Tongue (tissue), 2 donors: Measurements from ENCODE around the gene GP9. TPM values are rescaled to one million over a fixed set of nuclear protein-coding genes. Genes with fewer than 3 reads are reported as not detected.
A peak's percentile ranks its signal among the peaks of the same experiment; 100 is the strongest.
"Not testable (repeated sequence)": the region's sequence is repeated elsewhere in the genome, so short reads cannot be mapped to it uniquely, and the experiment has no call there.

Source experiments
- DNase-seq: peaks from one replicate; pipeline ENCODE4 v3.0.0-alpha.2; 2015
- total RNA-seq: library from RNA; depleted of rRNA; stranded (reverse); fragments of >200 nt; gene quantifications from one replicate; pipeline ENCODE4 v1.2.3, GENCODE V29; 2014

The GP9 gene
- total RNA-seq, 1 donor from 2014 or later = not detected

- no peak for DNase-seq
These were observed 9.7 kb downstream of the GP9 start for GRCh38 chr3:129070086-129070885.

- no peak for DNase-seq
These were observed 16.6 kb downstream of the GP9 start for GRCh38 chr3:129077222-129077621.

GRCh38 chr3:129078510-129078909, 17.9 kb downstream of the GP9 start:
- DNase-seq = no peak

DNA sequence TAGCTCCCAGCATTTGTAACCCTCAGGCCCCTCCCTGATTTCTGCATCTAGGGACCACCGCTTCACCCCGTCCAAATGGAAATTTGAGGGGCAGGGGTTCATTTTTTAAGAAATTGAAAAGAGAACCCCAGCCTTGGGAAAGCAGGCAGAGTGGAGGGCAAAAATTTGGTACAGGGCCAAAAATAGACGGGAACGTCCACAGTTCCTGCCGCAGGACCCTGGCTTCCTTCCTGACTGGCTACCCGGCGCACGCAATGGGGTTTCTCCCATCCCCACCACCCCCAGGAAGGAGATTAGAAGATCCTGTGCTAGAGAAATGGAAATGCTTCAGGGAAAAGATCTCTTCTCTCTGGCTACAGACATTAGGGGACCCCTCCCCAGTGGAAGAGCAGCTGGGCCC, 20.9 kb downstream of the GP9 start:
- DNase-seq = no peak

GRCh38 chr3:129082026-129082425, 21.4 kb downstream of the GP9 start:
- no peak for DNase-seq

DNA sequence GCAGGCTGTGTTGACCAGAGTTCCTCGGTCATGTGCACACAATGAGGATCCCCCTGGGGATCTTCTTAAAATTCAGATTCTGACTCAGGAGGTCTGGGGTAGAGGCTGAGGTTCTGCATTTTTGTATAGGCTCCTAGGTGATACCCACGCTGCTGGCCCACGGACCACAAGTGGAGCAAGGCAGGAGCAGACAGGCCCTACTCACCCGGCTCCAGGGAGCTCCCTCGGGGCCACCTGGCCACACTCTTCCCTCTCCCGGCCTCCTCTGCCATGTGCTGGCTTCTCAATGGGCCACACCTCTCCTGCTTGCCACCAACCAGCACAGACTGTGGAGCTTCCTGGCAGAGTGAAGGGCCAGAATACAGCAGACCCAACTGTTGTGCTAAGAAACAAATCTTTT, 23.9 kb downstream of the GP9 start:
- DNase-seq = no peak

DNA sequence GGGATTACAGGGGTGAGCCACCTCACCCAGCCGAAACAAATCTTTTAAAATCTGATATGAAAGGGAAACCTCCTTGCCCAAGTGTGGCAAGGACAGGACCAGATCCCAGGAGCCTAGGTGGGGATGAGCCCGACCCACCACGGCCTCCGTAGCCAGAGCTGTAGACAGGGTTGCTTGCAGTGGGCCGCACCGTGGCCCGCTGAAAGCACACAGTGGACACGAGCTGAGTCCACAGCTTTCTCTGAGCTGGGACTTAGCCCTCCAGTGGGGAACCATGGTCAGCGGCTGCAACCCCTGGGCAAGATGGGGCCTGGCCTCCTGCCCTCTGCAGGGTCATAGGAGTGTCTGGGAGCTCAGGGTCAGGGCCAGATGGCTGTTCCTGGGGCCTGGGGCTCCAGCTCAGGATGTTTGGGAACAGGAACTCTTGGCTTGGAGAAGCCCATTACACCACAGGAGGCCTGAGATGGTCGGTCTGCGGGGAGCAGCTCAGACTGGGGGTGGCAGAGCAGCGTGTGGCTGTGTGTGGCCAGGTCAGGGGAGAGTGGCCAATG, 24.7 kb downstream of the GP9 start:
- no peak for DNase-seq

- no peak for DNase-seq
These were observed 25.2 kb downstream of the GP9 start for GRCh38 chr3:129085818-129086217.

GRCh38 chr3:129087138-129087702, 26.6 kb downstream of the GP9 start:
- peak; percentile 51 for DNase-seq

- DNase-seq = peak; percentile 60
These were observed 27.3 kb downstream of the GP9 start for GRCh38 chr3:129087904-129088303.

- not testable (repeated sequence) for DNase-seq
These were observed 27.7 kb downstream of the GP9 start for GRCh38 chr3:129088312-129088711.

GRCh38 chr3:129095285-129095684, 34.7 kb downstream of the GP9 start:
- no peak for DNase-seq

DNA sequence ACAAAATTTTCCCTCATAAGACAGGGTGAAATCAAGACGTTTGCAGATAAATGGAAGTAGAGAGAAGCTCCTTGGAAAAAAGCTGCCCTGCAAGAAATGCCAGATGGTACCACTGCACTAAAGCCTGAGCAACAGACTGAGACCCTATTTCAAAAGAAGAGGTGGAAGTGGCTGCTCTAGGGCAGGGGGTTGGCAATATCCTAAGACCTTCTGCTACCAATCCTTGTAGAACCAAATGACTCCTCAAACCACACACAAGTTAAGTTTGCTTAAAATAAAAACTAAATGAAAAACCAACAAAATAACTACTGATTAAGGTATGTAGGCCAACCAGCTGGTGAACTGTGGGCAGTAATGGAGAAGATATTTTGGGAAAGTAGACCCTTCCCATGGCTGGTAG, 39.7 kb downstream of the GP9 start:
- no peak for DNase-seq

- DNase-seq = no peak
These were observed 41.0 kb downstream of the GP9 start for GRCh38 chr3:129101370-129102138.

DNA sequence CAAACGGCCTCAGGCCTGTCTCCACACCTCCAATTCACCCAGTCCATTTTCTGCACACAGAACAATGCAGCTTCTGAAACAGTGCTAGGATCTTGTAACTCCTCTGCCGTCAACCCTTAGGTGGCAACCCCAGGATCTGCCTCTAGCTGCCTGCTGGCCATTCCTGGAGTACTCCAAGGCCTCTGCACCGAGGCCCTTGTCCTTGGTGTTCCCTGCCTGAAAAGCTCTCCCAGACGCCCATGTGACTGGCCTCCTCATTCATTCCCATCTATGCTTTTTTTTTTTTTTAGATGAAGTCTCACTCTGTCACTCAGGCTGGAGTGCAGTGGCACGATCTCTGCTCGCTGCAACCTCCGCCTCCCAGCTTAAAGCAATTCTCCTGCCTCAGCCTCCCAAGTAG, 42.7 kb downstream of the GP9 start:
- no peak for DNase-seq

DNA sequence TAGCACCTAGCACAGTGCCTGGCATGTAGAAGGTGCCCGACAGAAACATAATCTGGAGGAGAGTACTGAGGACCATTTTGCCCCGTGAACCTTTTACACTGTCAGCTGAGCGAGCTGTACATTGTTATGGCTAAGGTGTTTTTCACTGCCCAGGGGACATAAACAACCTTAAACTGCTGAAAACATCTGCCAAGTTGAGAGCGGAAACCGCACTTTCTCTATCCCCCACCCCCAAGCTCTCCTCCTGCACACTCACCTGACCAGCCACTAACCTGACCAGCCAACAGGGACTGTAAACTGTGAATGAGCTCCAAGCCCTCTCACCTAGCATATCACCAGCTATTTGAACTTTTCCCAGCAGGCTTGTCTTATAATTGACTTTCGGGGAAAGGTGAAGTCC, 43.5 kb downstream of the GP9 start:
- no peak for DNase-seq

GRCh38 chr3:129104498-129105079, 44.0 kb downstream of the GP9 start:
- DNase-seq = no peak

- DNase-seq = no peak
These were observed 45.3 kb downstream of the GP9 start for GRCh38 chr3:129105862-129106261.

- DNase-seq = no peak
These were observed 45.7 kb downstream of the GP9 start for GRCh38 chr3:129106320-129106719.

- no peak for DNase-seq
These were observed 46.4 kb downstream of the GP9 start for GRCh38 chr3:129106866-129107565.

DNA sequence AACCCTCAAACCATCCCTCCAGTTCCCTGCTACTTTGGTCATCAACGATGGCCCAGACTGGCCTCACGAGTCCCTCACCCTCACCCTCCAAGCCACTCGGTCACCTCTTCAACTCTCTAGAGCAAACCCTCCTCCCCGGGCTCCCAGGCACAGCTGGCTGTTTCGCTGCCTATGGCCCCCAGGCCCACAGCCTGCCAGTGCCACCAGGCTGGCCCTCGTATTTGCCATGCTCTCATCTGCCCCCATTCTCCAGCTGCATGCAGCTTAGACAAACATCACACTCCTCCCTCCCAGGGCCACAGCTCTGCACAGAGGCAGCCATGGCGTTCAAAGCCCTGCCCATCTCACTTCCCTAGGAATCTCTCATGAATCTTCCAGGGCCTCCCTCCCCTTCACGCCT, 47.2 kb downstream of the GP9 start:
- no peak for DNase-seq
